GM23248 (cell line): ENCODE measurements around the gene PPL. TPM values are rescaled to one million over a fixed set of nuclear protein-coding genes. Genes with fewer than 3 reads are reported as not detected.
A peak's percentile ranks its signal among the peaks of the same experiment; 100 is the strongest.

Source experiments
- DNase-seq: peaks from one replicate; pipeline ENCODE4 v3.0.0-alpha.2; 2015
- H2AFZ ChIP-seq: fragments of 200-600 bp; sonication (generic); 2 replicates; pipeline ENCODE4 v1.6.1; 2016; ENCODE audit warnings: antibody characterized with exemption
- H3F3A ChIP-seq: fragments of 200-600 bp; sonication (generic); 2 replicates; pipeline ENCODE4 v1.6.1; 2016; ENCODE audit warnings: mild to moderate bottlenecking, antibody characterized with exemption, mixed run types; ENCODE audit not compliant: insufficient read depth
- H3K27ac ChIP-seq: fragments of 200-600 bp; sonication (generic); 2 replicates; pipeline ENCODE4 v1.5.1; 2016; ENCODE audit warnings: mild to moderate bottlenecking
- H3K27me3 ChIP-seq: fragments of 200-600 bp; sonication (generic); replicated peaks from 2 replicates; pipeline ENCODE4 v1.6.1; 2016; ENCODE audit warnings: mild to moderate bottlenecking; ENCODE audit not compliant: insufficient read depth
- H3K36me3 ChIP-seq: fragments of 200-600 bp; sonication (generic); 2 replicates; pipeline ENCODE4 v1.6.1; 2016; ENCODE audit warnings: low read depth, mild to moderate bottlenecking
- H3K4me1 ChIP-seq: fragments of 200-600 bp; sonication (generic); 2 replicates; pipeline ENCODE4 v1.6.1; 2016; ENCODE audit warnings: mild to moderate bottlenecking; ENCODE audit not compliant: insufficient read depth
- H3K4me2 ChIP-seq: fragments of 200-600 bp; sonication (generic); one replicate; pipeline ENCODE4 v1.6.1; 2016; ENCODE audit warnings: mild to moderate bottlenecking; ENCODE audit not compliant: unreplicated experiment
- H3K4me3 ChIP-seq: fragments of 200-600 bp; sonication (generic); 2 replicates; pipeline ENCODE4 v1.5.1; 2016; ENCODE audit warnings: mild to moderate bottlenecking
- H3K79me2 ChIP-seq: fragments of 200-600 bp; sonication (generic); 2 replicates; pipeline ENCODE4 v1.6.1; 2016; ENCODE audit warnings: mild to moderate bottlenecking; ENCODE audit not compliant: insufficient read depth
- H3K9ac ChIP-seq: fragments of 200-600 bp; sonication (generic); 2 replicates; pipeline ENCODE4 v1.6.1; 2016; ENCODE audit warnings: mild to moderate bottlenecking
- H3K9me2 ChIP-seq: fragments of 200-600 bp; sonication (generic); 2 replicates; pipeline ENCODE4 v1.6.1; 2016; ENCODE audit warnings: mixed run types, mild to moderate bottlenecking, moderate library complexity; ENCODE audit not compliant: insufficient read depth
- H3K9me3 ChIP-seq: fragments of 200-600 bp; sonication (generic); one replicate; pipeline ENCODE4 v1.6.1; 2017; ENCODE audit warnings: low read depth
- H4K20me1 ChIP-seq: fragments of 200-600 bp; sonication (generic); 2 replicates; pipeline ENCODE4 v1.6.0; 2016; ENCODE audit not compliant: insufficient read depth
- EZH2 ChIP-seq: fragments of 200-600 bp; sonication (generic); IDR thresholded peaks from 2 replicates; pipeline ENCODE4 v1.6.1; 2018; ENCODE audit warnings: antibody characterized with exemption, mild to moderate bottlenecking; ENCODE audit not compliant: insufficient read depth, poor library complexity, severe bottlenecking
- EZH2phosphoT487 ChIP-seq: fragments of 200-600 bp; sonication (generic); IDR thresholded peaks from 2 replicates; pipeline ENCODE4 v1.6.1; 2018; ENCODE audit warnings: antibody characterized with exemption, moderate library complexity, mild to moderate bottlenecking, low read depth; ENCODE audit not compliant: insufficient read depth
- WGBS, 2 experiments: methylation state at CpG; one replicate each; pipeline ENCODE4 v1.1.6; 2015 to 2017; ENCODE audit warnings: low lambda C conversion rate in 2 of 2, low coverage in 1 of 2; ENCODE audit errors: missing lambda C conversion rate in 2 of 2; 5-methylcytosine and 5-hydroxymethylcytosine counted together
- in situ Hi-C: fragments of 300-500 bp; cut with MboI; formaldehyde crosslinking; loops from 2 replicates; pipeline ENCODE4 v1.15.0; 2020
- polyA plus RNA-seq: library from polyadenylated mRNA; unstranded; fragments of >200 nt; fragmentation: Nextera tagmentation; extraction: Ambion mirVana; gene quantifications from 2 replicates; pipeline ENCODE4 v1.2.1, GENCODE V29; 2016
- total RNA-seq: library from RNA; depleted of rRNA; stranded (reverse); fragments of >200 nt; shearing (Covaris generic); gene quantifications from 2 replicates; pipeline ENCODE4 v1.2.3, GENCODE V29; 2014

PPL gene
- total and polyA plus RNA-seq, 2 experiments from 2014 or later, result 1.2 to 1.7 TPM

DNA sequence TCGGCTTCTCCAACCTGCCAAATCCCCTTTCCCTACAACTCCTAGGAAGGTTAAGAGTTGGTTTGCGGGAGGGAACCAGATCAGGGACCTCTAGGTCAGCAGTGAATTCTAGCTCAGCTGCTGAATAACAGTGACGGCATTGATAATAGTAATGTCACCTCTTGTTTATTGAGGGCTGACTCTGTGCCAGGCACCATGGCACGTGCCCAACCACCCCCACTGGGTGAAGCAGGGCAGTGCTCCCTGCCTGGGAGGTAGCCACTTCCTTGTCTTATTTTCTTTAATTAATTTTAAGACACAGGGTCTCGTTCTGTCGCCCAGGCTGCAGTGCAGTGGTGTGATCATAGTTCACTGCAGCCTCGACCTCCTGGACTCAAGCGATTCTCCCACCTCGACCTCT, 5.5 kb upstream of the PPL start:
- Histone ChIP-seq H3K4me1 (peaks cover 44% of the 10 kb centered on the region), H2AFZ (peak overlapping the region; percentile 60; the same call in 1 of the 2 replicates), H3K9ac (peak overlapping the region; percentile 71), H3F3A (peaks cover 26% of the 10 kb centered on the region), H3K27me3 (no peaks in the 10 kb centered on the region), H3K9me3 (no peaks in the 10 kb centered on the region), H4K20me1 (no peaks in the 10 kb centered on the region), H3K9me2 (no peaks in the 10 kb centered on the region), H3K4me3 (peak overlapping the region; percentile 46), H3K4me2 (peak overlapping the region; percentile 76), H3K79me2 (no peaks in the 10 kb centered on the region), H3K36me3 (no peaks in the 10 kb centered on the region), H3K27ac (peak overlapping the region; percentile 87)
- no peak for DNase-seq
- in situ Hi-C loops, result no loop called here
- 48 to 51% methylated on average over 9 of the region's 9 CpGs for WGBS, 2 experiments
- TF ChIP-seq EZH2, result no peak
- no peak for TF ChIP-seq EZH2phosphoT487

DNA sequence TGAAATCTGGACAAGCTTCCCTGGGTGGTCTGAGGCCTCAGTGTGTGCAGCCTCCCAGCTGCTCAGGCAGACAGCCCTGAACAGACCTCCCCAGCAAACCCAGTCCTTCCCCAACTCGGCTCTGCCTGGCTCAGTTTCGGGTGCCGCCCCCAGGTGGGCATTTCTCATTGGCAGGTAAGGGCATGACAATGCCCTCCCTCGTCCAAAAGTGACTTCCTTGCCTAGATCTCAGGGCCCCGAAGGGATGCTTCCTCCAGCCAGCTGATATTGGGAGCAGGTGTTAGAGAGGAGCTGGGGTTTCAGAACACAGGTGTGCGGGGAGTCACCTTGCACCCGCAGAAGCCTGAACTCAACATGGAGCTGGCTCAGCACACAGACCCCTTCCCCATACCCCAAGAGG, 3.8 kb upstream of the PPL start:
- TF ChIP-seq EZH2phosphoT487 (no peak), EZH2 (no peak)
- Histone ChIP-seq H3K9me2 (no peaks in the 10 kb centered on the region), H2AFZ (no peak overlapping the region), H3K4me1 (peaks cover 52% of the 10 kb centered on the region), H3K36me3 (no peaks in the 10 kb centered on the region), H3K4me3 (no peak overlapping the region), H3K4me2 (no peak overlapping the region), H3K27ac (no peak overlapping the region), H3K79me2 (no peaks in the 10 kb centered on the region), H3K9ac (no peak overlapping the region), H3F3A (peaks cover 26% of the 10 kb centered on the region), H3K27me3 (peaks cover 4% of the 10 kb centered on the region), H4K20me1 (no peaks in the 10 kb centered on the region), H3K9me3 (no peaks in the 10 kb centered on the region)
- no peak for DNase-seq
- in situ Hi-C loops, result no loop called here
- WGBS, 2 experiments, result 55 to 57% methylated on average over 7 of the region's 7 CpGs

DNA sequence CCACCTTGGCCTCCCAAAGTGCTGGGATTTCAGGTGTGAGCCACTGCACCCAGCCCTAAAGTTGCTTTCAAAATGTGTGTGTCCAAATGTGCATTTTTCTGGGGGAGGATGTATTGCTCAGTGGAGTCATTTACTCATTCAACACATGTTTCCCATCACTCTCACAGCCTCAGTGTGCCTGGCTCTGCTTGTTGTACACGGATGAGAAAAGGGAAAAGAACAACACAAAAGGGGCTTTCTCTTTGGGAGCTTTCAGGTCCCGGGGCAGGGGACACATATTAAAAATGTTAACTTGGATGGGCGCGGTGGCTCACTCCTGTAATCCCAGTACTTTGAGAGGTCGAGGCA, 1.7 kb upstream of the PPL start:
- no peaks in the 10 kb centered on the region for H3K79me2 ChIP-seq
- peaks cover 4% of the 10 kb centered on the region for H3K27me3 ChIP-seq
- H3K36me3 ChIP-seq, result no peaks in the 10 kb centered on the region
- H3K4me2 ChIP-seq, result peak overlapping the region; percentile 47
- H3K4me1 ChIP-seq, result peaks cover 36% of the 10 kb centered on the region
- no peak for TF ChIP-seq EZH2
- no peak for TF ChIP-seq EZH2phosphoT487
- DNase-seq, result peak; percentile 77
- H3K9me2 ChIP-seq, result no peaks in the 10 kb centered on the region
- H4K20me1 ChIP-seq, result no peaks in the 10 kb centered on the region
- peaks cover 12% of the 10 kb centered on the region for H3F3A ChIP-seq
- no peak overlapping the region for H2AFZ ChIP-seq
- in situ Hi-C loops, result no loop called here
- H3K9ac ChIP-seq, result no peak overlapping the region
- H3K4me3 ChIP-seq, result no peak overlapping the region
- no peaks in the 10 kb centered on the region for H3K9me3 ChIP-seq
- WGBS, 2 experiments, result 43 to 49% methylated on average over 5 of the region's 5 CpGs
- no peak overlapping the region for H3K27ac ChIP-seq

DNA sequence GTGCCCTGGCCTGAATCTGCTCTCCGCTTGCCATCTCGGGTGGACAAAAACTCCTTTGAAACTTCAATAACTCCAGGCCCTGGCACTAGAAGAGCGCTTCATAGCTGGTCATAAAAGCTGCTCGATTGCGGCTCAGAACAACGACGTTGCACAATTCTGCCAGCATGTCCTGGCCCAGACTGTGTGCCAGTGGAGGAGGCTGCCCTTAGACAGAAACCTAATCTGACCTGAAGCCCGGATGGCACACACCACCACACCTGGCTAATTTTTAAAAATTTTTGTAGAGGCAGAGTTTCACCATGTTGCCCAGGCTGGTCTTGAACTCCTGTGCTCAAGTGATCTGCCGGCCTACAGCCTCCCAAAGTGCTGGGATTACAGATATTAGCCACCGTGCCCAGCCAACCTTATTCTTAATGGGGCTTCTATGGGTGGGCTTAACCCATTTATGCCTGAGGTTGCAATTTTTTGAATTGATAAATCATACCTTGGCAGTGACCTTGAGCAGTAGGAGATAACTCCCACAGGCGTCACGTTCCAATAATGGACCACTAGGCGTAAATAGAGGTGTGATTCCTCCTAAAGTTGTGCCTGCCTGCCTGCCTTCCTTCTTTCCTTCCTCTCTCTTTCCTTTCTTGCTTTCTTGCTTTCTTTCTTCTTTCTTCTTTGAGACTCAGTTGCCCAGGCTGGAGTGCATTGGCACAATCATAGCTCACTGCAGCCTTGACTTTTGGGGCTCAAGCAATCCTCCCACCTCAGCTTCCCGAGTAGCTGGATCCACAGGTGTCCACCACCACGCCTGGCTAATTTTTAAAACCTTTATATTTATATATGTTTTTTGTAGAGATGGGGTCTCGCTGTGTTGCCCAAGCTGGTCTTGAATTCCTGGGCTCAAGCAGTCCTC, 1.1 kb upstream of the PPL start:
- Histone ChIP-seq H3K4me2 (peak overlapping the region; percentile 47), H3K4me3 (no peak overlapping the region), H3K27me3 (peaks cover 4% of the 10 kb centered on the region), H2AFZ (no peak overlapping the region), H3K79me2 (no peaks in the 10 kb centered on the region), H3K27ac (no peak overlapping the region), H3K36me3 (no peaks in the 10 kb centered on the region), H3F3A (peaks cover 10% of the 10 kb centered on the region), H3K9me3 (no peaks in the 10 kb centered on the region), H3K4me1 (peaks cover 32% of the 10 kb centered on the region), H4K20me1 (no peaks in the 10 kb centered on the region), H3K9ac (no peak overlapping the region), H3K9me2 (no peaks in the 10 kb centered on the region)
- in situ Hi-C loops, result no loop called here
- WGBS, 2 experiments, result 39 to 42% methylated on average over 16 of the region's 16 CpGs
- TF ChIP-seq EZH2 (no peak), EZH2phosphoT487 (no peak)
- peak; percentile 53 for DNase-seq
